ENCODE data around the gene CALB2.
A peak's percentile ranks its signal among the peaks of the same experiment; 100 is the strongest.

Gene CALB2

GRCh38 chr16:71387045-71387871, 28.7 kb downstream of the CALB2 start:
- no peak for DNase-seq (ENCODE audit: low read depth in 2 of 2)

DNA sequence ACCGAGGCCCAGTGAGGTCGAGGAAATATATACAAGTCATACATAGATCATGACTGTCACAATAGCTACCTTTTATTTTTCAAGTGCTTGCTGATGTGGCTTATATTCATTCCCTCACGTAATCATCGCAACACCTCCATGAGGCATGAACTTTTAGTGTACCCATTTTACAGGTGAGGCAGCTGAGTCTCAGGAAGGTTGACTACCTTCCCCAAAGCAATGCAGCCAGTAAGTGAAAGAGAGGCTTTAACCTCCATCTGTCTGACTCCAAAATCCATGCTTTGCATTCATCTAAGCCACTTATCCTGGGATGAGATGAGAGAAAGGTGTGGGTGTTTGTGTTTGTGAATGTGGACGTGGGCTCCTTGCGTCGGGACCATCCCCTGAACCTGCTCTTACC, 30.8 kb downstream of the CALB2 start:
- DNase-seq (ENCODE audit: low read depth in 2 of 2): no peak

- DNase-seq (ENCODE audit: low read depth in 2 of 2): no peak
Observed at GRCh38 chr16:71396594-71396993, 38.1 kb downstream of the CALB2 start.

GRCh38 chr16:71399801-71400563, 41.5 kb downstream of the CALB2 start:
- DNase-seq (ENCODE audit: low read depth in 2 of 2): no peak

DNA sequence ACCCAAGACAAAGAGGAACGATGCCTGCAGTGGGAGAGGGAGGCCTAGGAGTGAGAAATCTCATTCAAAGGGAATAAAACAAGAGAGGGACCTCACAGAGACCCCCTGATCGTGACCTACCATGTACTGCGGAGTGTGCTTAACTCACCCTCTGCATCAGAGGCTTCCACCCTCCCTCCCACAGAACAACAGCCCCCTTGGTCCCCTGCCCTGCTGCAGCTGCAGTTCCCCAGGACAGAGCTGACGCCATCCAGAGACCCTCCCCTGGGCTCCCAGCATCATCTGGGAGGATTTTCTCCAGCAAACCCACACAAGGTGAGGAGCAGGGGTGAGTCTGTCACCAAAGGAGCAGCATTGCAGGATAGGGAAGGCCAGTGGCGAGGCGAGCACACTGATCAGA, 43.5 kb downstream of the CALB2 start:
- DNase-seq (ENCODE audit: low read depth in 2 of 2): no peak

DNA sequence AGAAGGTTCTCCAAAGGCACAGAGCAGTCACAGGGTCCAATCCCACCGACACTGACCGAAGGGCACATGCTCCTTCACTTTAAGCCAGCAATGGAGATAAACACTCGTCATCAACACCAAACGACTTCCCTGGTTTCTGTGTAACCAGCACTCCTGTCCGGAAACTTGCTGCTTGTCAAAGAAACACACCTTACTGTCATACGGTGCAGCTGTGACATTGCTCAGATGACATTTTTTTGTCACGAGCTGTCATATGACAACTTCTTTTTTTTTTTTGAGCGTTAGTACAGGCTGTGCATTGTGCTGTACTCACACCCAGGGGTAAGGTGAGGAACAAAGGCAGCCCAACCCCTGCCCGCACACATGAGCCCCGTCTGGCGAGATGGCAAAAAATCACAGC, 44.2 kb downstream of the CALB2 start:
- DNase-seq (ENCODE audit: low read depth in 2 of 2): no peak

DNA sequence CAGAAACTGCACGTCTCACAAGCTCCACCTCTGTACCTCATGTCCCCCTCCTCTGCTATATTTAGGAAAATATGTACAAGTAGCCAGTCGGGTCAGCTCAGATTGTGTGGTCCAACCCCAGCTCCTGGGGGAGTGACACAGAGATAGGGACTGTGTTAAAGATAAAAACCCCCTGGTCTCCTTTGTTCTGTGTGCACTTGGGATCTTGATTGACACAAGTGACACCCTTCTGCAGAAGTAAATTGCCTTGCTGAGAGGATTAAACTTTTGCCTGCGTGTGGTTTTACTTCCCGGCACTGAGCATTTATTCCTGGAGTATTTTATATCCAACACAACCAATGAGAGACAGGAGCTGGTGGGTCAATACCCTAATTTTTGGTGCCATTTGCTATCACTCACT, 45.8 kb downstream of the CALB2 start:
- DNase-seq (ENCODE audit: low read depth in 2 of 2): no peak

- DNase-seq (ENCODE audit: low read depth in 2 of 2): no peak
Observed at GRCh38 chr16:71406316-71406715, 47.8 kb downstream of the CALB2 start.

DNA sequence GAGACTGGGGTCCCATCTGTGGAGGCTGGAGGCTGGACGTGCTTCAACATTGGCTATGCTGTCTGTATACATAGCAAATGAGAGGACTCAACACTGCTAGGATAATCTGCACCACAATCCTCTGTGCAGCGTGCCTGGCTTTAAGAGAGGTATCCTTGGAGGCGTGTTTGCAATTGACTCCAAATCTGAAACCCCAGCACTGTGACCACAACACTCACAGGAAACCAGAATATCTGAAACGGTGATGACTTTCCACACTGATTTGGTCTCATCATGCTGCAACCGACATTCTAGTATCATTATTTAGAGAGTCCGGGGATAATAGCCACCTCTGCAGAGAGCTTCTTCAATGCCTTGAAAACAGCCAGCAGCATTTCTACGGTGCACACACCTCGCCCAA, 48.2 kb downstream of the CALB2 start:
- no peak for DNase-seq (ENCODE audit: low read depth in 2 of 2)

DNA sequence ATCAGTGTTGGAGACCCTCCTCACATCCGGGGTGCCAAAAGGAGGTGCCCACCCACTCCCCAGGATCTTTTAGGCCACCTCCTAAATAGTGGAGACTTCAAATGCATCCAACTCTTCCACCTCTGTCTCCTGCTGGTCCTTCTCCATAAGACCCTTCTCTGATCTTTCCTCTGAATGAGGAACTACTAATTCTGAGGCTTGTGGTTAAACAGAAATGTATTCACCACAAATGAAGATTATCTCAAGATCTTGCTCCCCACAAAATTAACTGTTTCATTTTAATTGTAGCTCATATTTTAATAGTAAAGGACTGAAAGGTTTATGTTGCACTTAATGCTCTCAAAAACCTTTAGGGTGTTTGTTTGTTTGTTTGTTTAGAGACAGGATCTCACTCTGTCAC, 49.2 kb downstream of the CALB2 start:
- DNase-seq (ENCODE audit: low read depth in 2 of 2): no peak

GRCh38 chr16:71408536-71408935, 50.0 kb downstream of the CALB2 start:
- no peak for DNase-seq (ENCODE audit: low read depth in 2 of 2)

GRCh38 chr16:71409011-71409775, 50.7 kb downstream of the CALB2 start:
- no peak for DNase-seq (ENCODE audit: low read depth in 2 of 2)

GRCh38 chr16:71410146-71410545, 51.6 kb downstream of the CALB2 start:
- no peak for DNase-seq (ENCODE audit: low read depth in 2 of 2)

GRCh38 chr16:71412270-71413160, 54.0 kb downstream of the CALB2 start:
- DNase-seq (ENCODE audit: low read depth in 2 of 2): peak; percentile 28 to 36

- no peak for DNase-seq (ENCODE audit: low read depth in 2 of 2)
Observed at GRCh38 chr16:71413341-71413740, 54.8 kb downstream of the CALB2 start.

- DNase-seq (ENCODE audit: low read depth in 2 of 2): no peak
Observed at GRCh38 chr16:71414038-71414437, 55.5 kb downstream of the CALB2 start.

- no peak for DNase-seq (ENCODE audit: low read depth in 2 of 2)
Observed at GRCh38 chr16:71421911-71422310, 63.4 kb downstream of the CALB2 start.

DNA sequence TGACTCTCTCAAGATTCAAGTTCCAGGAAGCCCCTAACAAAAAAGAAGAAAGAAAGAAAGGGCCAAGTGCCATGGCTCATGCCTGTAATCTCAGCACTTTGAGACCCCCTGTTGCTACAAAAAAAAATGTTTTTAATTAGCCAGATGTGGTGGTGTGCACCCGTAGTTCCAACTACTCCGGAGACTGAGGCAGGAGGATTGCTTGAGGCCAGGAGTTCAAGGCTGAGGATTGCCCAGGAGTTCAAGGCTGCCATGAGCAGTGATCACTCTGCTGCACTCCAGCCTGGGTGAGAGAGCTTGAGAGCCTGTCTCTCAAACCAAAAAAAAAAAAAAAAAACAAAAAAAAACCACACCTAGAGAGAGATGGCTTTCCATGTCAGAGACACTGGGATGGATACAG, 64.5 kb downstream of the CALB2 start:
- no peak for DNase-seq (ENCODE audit: low read depth in 2 of 2)

GRCh38 chr16:71423865-71424264, 65.3 kb downstream of the CALB2 start:
- DNase-seq (ENCODE audit: low read depth in 2 of 2): no peak

GRCh38 chr16:71424626-71425025, 66.1 kb downstream of the CALB2 start:
- DNase-seq (ENCODE audit: low read depth in 2 of 2): no peak

- DNase-seq (ENCODE audit: low read depth in 2 of 2): no peak
Observed at GRCh38 chr16:71425746-71426068, 67.2 kb downstream of the CALB2 start.
